Thyroid gland (tissue), 4 donors: ENCODE measurements around the gene ZBTB1.

ENCODE experiments used
- CTCF ChIP-seq, 6 experiments: fragments of 200-600 bp in 3 of 6; fragments of 450-650 bp in 3 of 6; sonication (generic) in 3 of 6; IDR thresholded peaks; one replicate each; pipeline ENCODE4 v1.5.1; 2016 to 2019; ENCODE audit warnings: antibody characterized with exemption in 6 of 6, mild to moderate bottlenecking in 2 of 6, inconsistent platforms in 1 of 6, moderate library complexity in 1 of 6
- POLR2A ChIP-seq, 2 donors: fragments of 450-650 bp; IDR thresholded peaks; one replicate each; pipeline ENCODE4 v1.6.1; 2017; ENCODE audit warnings: antibody characterized with exemption in 2 of 2, mild to moderate bottlenecking in 2 of 2, moderate library complexity in 1 of 2

- TF ChIP-seq CTCF (IDR thresholded peaks at IDR 0.05) (peak in 2 of 6 experiments; percentile 22 to 30), POLR2A (IDR thresholded peaks at IDR 0.05) (peak in 1 of 2 donors; percentile 71)
Measured at GRCh38 chr14:64501411-64502171, 3.0 kb upstream of the ZBTB1 start.
